ENCODE data around the gene FAM107B. TPM values are rescaled to one million over a fixed set of nuclear protein-coding genes. Genes with fewer than 3 reads are reported as not detected.

FAM107B gene
- total RNA-seq, 1 experiment from 2014 or later: 41.6 TPM

- TF ChIP-seq ZNF274 (IDR thresholded peaks at IDR 0.05; ENCODE audit: low read depth, low read length) (no peak), MAX (IDR thresholded peaks at IDR 0.05) (no peak), CTCF (IDR thresholded peaks at IDR 0.05 in 2 of 3, conservative IDR thresholded peaks at IDR 0.05 in 1 of 3; ENCODE audit: borderline replicate concordance in 1 of 3, insufficient read depth in 1 of 3, low read depth in 2 of 3, low read length in 2 of 3) (no peak), JUND (IDR thresholded peaks at IDR 0.05) (no peak), RAD21 (IDR thresholded peaks at IDR 0.05; ENCODE audit: low read depth) (no peak)
These were observed 276.4 kb downstream of the FAM107B start (continued) for GRCh38 chr10:14498326-14498725.

GRCh38 chr10:14491811-14492210 is 282.9 kb downstream of the FAM107B start:
- peaks cover 33% of the 10 kb centered on the region for H3K27me3 ChIP-seq (ENCODE audit: insufficient read depth, low read length)
- BruUV-seq (replicated peaks): no TSS peak
- no peak overlapping the region for H3K4me2 ChIP-seq (ENCODE audit: low read length)
- no peak overlapping the region for H3K9ac ChIP-seq (ENCODE audit: low read length)
- ChIA-PET CTCF (no interaction called here), RAD21 (ENCODE audit: low non-redundant PET in 1 of 2, low total read pairs in 2 of 2, uncharacterized antibody in 2 of 2, unreplicated experiment in 2 of 2) (no interaction called here), POLR2A (no interaction called here)
- H3K9me3 ChIP-seq (ENCODE audit: control insufficient read depth in 1 of 2, insufficient read depth in 1 of 2, low read depth in 1 of 2, low read length in 2 of 2): no peaks in the 10 kb centered on the region
- no peaks in the 10 kb centered on the region for H4K20me1 ChIP-seq (ENCODE audit: insufficient read depth)
- no peak overlapping the region for H3K4me3 ChIP-seq (replicated peaks in 1 of 2; ENCODE audit: low read depth in 1 of 2, low read length in 2 of 2)
- H2AFZ ChIP-seq (ENCODE audit: low read depth, low read length, poor library complexity, severe bottlenecking): no peak overlapping the region
- DNase-seq (ENCODE audit: low read depth, low spot score) (no peak), ATAC-seq (no peak)
- H3K27ac ChIP-seq (ENCODE audit: low read depth, low read length): no peak overlapping the region
- no peak for TF ChIP-seq RAD21 (IDR thresholded peaks at IDR 0.05; ENCODE audit: low read depth)
- TF ChIP-seq SRF (IDR thresholded peaks at IDR 0.05; ENCODE audit: low read depth): no peak
- no peak for TF ChIP-seq CEBPB (IDR thresholded peaks at IDR 0.05; ENCODE audit: low read depth)
- no peak for TF ChIP-seq ZNF274 (IDR thresholded peaks at IDR 0.05; ENCODE audit: low read depth, low read length)
- no peak for TF ChIP-seq YY1 (IDR thresholded peaks at IDR 0.05; ENCODE audit: extremely low read depth, insufficient replicate concordance, low read depth, low read length)
- TF ChIP-seq EZH2 (IDR thresholded peaks at IDR 0.05): no peak
- TF ChIP-seq FOSL1 (IDR thresholded peaks at IDR 0.05; ENCODE audit: low read depth): no peak
- no peak for TF ChIP-seq POLR2A (IDR thresholded peaks at IDR 0.05; ENCODE audit: borderline replicate concordance, extremely low read depth, insufficient read depth, insufficient read length)
- no peak for TF ChIP-seq MAX (IDR thresholded peaks at IDR 0.05)
- no peak for TF ChIP-seq ELF1 (IDR thresholded peaks at IDR 0.05; ENCODE audit: borderline replicate concordance, low read depth)
- TF ChIP-seq ZBTB33 (IDR thresholded peaks at IDR 0.05; ENCODE audit: extremely low read depth, insufficient replicate concordance, low read length): no peak
- TF ChIP-seq SIN3A (IDR thresholded peaks at IDR 0.05; ENCODE audit: low read depth): no peak
- no peak for TF ChIP-seq EZH2phosphoT487 (IDR thresholded peaks at IDR 0.05; ENCODE audit: borderline replicate concordance)
- TF ChIP-seq ZFX (IDR thresholded peaks at IDR 0.05): no peak
- no peaks in the 10 kb centered on the region for H3K79me2 ChIP-seq (ENCODE audit: insufficient read depth, low read length)
- no peaks in the 10 kb centered on the region for H3K36me3 ChIP-seq (ENCODE audit: control insufficient read depth in 1 of 2, insufficient read depth in 2 of 2, low read length in 2 of 2)
- intact Hi-C loops (cut with micrococcal nuclease): no loop called here
- no peaks in the 10 kb centered on the region for H3K4me1 ChIP-seq (ENCODE audit: control insufficient read depth in 1 of 2, insufficient read depth in 2 of 2, low read length in 2 of 2)
- no peaks in the 10 kb centered on the region for H3K9me2 ChIP-seq (ENCODE audit: insufficient read depth)
